HL-60/S4 treated with retinoic acid at 250 ng/mL for 4 days and 3 days (cell line): ENCODE measurements around the gene TMEM132D.
"Not testable (repeated sequence)": the region's sequence is repeated elsewhere in the genome, so short reads cannot be mapped to it uniquely, and the experiment has no call there.

Source experiments
- in situ Hi-C: fragments of 300-500 bp; cut with MboI; formaldehyde crosslinking; loops from 2 replicates; pipeline ENCODE4 v1.7.0; 2022; ENCODE audit warnings: low sequenced_read_pairs

Gene TMEM132D

GRCh38 chr12:129201029-129201428 is 702.8 kb downstream of the TMEM132D start:
- in situ Hi-C loops = no loop called here

- in situ Hi-C loops = no loop called here
Measured at GRCh38 chr12:129200576-129200975, 703.2 kb downstream of the TMEM132D start.

GRCh38 chr12:129196927-129197326 is 706.9 kb downstream of the TMEM132D start:
- in situ Hi-C loops = no loop called here

- in situ Hi-C loops = no loop called here
Measured at GRCh38 chr12:129195081-129195480, 708.7 kb downstream of the TMEM132D start.

- in situ Hi-C loops = no loop called here
Measured at GRCh38 chr12:129193263-129193871, 710.5 kb downstream of the TMEM132D start.

- in situ Hi-C loops = no loop called here
Measured at GRCh38 chr12:129190827-129191226, 713.0 kb downstream of the TMEM132D start.

- in situ Hi-C loops = not testable (repeated sequence)
Measured at GRCh38 chr12:129189879-129190278, 713.9 kb downstream of the TMEM132D start.

GRCh38 chr12:129186952-129187351 is 716.9 kb downstream of the TMEM132D start:
- in situ Hi-C loops = no loop called here

- in situ Hi-C loops = no loop called here
Measured at GRCh38 chr12:129185855-129186254, 718.0 kb downstream of the TMEM132D start.

- in situ Hi-C loops = no loop called here
Measured at GRCh38 chr12:129184127-129184928, 719.5 kb downstream of the TMEM132D start.

- in situ Hi-C loops = no loop called here
Measured at GRCh38 chr12:129179941-129180553, 723.8 kb downstream of the TMEM132D start.

- in situ Hi-C loops = no loop called here
Measured at GRCh38 chr12:129169928-129170327, 733.9 kb downstream of the TMEM132D start.

GRCh38 chr12:129163861-129164260 is 740.0 kb downstream of the TMEM132D start:
- in situ Hi-C loops = no loop called here

- in situ Hi-C loops = no loop called here
Measured at GRCh38 chr12:129163461-129163860, 740.4 kb downstream of the TMEM132D start.

GRCh38 chr12:129162805-129163204 is 741.0 kb downstream of the TMEM132D start:
- in situ Hi-C loops = no loop called here

- in situ Hi-C loops = no loop called here
Measured at GRCh38 chr12:129161511-129161910, 742.3 kb downstream of the TMEM132D start.

- in situ Hi-C loops = no loop called here
Measured at GRCh38 chr12:129160282-129160681, 743.5 kb downstream of the TMEM132D start.

GRCh38 chr12:129152351-129153104 is 751.3 kb downstream of the TMEM132D start:
- in situ Hi-C loops = no loop called here

- in situ Hi-C loops = no loop called here
Measured at GRCh38 chr12:129150721-129151120, 753.1 kb downstream of the TMEM132D start.

- in situ Hi-C loops = no loop called here
Measured at GRCh38 chr12:129145381-129145780, 758.4 kb downstream of the TMEM132D start.

GRCh38 chr12:129138776-129139175 is 765.0 kb downstream of the TMEM132D start:
- in situ Hi-C loops = no loop called here
